SK-N-SH (cell line): ENCODE results near the gene NLGN1. TPM values are rescaled to one million over a fixed set of nuclear protein-coding genes. Genes with fewer than 3 reads are reported as not detected.

Experiments
- CTCF ChIA-PET: fragments of 300-600, 350-600 bp; formaldehyde crosslinking; extraction: SDS; loops from one replicate; lab custom pipeline; 2021; lab: Yijun Ruan, JAX
- POLR2A ChIA-PET: fragments of 350-600 bp; sonication (Branson Sonifier 250); formaldehyde crosslinking; extraction: SDS; loops from one replicate; lab custom pipeline; 2020; ENCODE audit warnings: antibody characterized with exemption, inconsistent platforms; lab: Yijun Ruan, JAX
- DNase-seq: peaks from one replicate; pipeline ENCODE4 v3.0.0; 2012
- H2AFZ ChIP-seq: fragments of 200-600 bp; sonication (generic); 2 replicates; pipeline ENCODE4 v1.8.1; 2016; ENCODE audit warnings: antibody characterized with exemption, mild to moderate bottlenecking, low read depth
- H3F3A ChIP-seq: fragments of 200-600 bp; sonication (generic); replicated peaks from 2 replicates; pipeline ENCODE3; 2016; ENCODE audit warnings: antibody characterized with exemption, mild to moderate bottlenecking; ENCODE audit not compliant: insufficient read depth
- H3K27ac ChIP-seq, 2 experiments: fragments of 200-500 bp in 1 of 2; fragments of 200-600 bp in 1 of 2; sonication (Bioruptor generic) in 1 of 2; sonication (generic), shearing (Covaris generic) in 1 of 2; 2 replicates each; pipeline versions ENCODE4 v1.5.1 to v1.6.1; 2014 to 2016; ENCODE audit warnings: low read depth in 2 of 2, inconsistent platforms in 1 of 2, low read length in 1 of 2, mild to moderate bottlenecking in 1 of 2, mixed read lengths in 1 of 2
- H3K27me3 ChIP-seq: fragments of 200-600 bp; sonication (generic), shearing (Covaris generic); 2 replicates; pipeline ENCODE4 v1.6.1; 2016; ENCODE audit warnings: mixed run types; ENCODE audit not compliant: insufficient read depth
- H3K36me3 ChIP-seq, 2 experiments: fragments of 200-500 bp in 1 of 2; fragments of 200-600 bp in 1 of 2; sonication (Bioruptor generic) in 1 of 2; sonication (generic) in 1 of 2; replicated peaks in 1 of 2; 2 replicates each; pipeline versions ENCODE3 to v1.5.1; 2014 to 2016; ENCODE audit warnings: low read length in 1 of 2, mild to moderate bottlenecking in 1 of 2; ENCODE audit not compliant: insufficient read depth in 2 of 2, control insufficient read depth in 1 of 2
- H3K4me1 ChIP-seq, 2 experiments: fragments of 200-500 bp in 1 of 2; fragments of 200-600 bp in 1 of 2; sonication (Bioruptor generic) in 1 of 2; sonication (generic), shearing (Covaris generic) in 1 of 2; 2 replicates each; pipeline versions ENCODE4 v1.5.1 to v1.6.1; 2014 to 2016; ENCODE audit warnings: low read depth in 1 of 2, low read length in 1 of 2, mixed run types in 1 of 2; ENCODE audit not compliant: insufficient read depth in 2 of 2, control insufficient read depth in 1 of 2
- H3K4me2 ChIP-seq: fragments of 200-600 bp; sonication (generic), shearing (Covaris generic); 2 replicates; pipeline ENCODE4 v1.6.1; 2017; ENCODE audit warnings: mixed run types
- H3K4me3 ChIP-seq, 2 experiments: fragments of 200-500 bp in 1 of 2; fragments of 200-600 bp in 1 of 2; sonication (Bioruptor generic) in 1 of 2; sonication (generic), shearing (Covaris generic) in 1 of 2; 2 replicates each; pipeline versions ENCODE4 v1.5.1 to v1.8.1; 2014 to 2016; ENCODE audit warnings: low read depth in 2 of 2, inconsistent platforms in 1 of 2, low read length in 1 of 2, mild to moderate bottlenecking in 1 of 2, mixed read lengths in 1 of 2, moderate library complexity in 1 of 2
- H3K79me2 ChIP-seq: fragments of 200-600 bp; sonication (generic); 2 replicates; pipeline ENCODE4 v1.8.1; 2017; ENCODE audit warnings: mild to moderate bottlenecking; ENCODE audit not compliant: insufficient read depth
- H3K9ac ChIP-seq: fragments of 200-600 bp; sonication (generic); 2 replicates; pipeline ENCODE4 v1.6.1; 2017; ENCODE audit warnings: mixed run types
- H3K9me2 ChIP-seq: fragments of 200-600 bp; sonication (generic); 2 replicates; pipeline ENCODE4 v1.6.1; 2017; ENCODE audit warnings: mixed run types
- H3K9me3 ChIP-seq: fragments of 200-600 bp; sonication (generic); 2 replicates; pipeline ENCODE4 v1.6.1; 2017; ENCODE audit warnings: mixed run types, mild to moderate bottlenecking, moderate library complexity
- H4K20me1 ChIP-seq: fragments of 200-600 bp; sonication (generic); 2 replicates; pipeline ENCODE4 v1.6.1; 2017; ENCODE audit warnings: mild to moderate bottlenecking, mixed run types; ENCODE audit not compliant: insufficient read depth
- ELF1 ChIP-seq: IDR thresholded peaks from 2 replicates; pipeline ENCODE4 v1.4.0; 2012
- EP300 ChIP-seq, 2 experiments: IDR thresholded peaks; 2 replicates each; pipeline versions ENCODE4 v1.4.0 to v1.6.1; 2012; ENCODE audit warnings: borderline replicate concordance in 1 of 2, low read depth in 1 of 2, low read length in 1 of 2
- FOSL2 ChIP-seq: IDR thresholded peaks from 2 replicates; pipeline ENCODE4 v1.4.0; 2012; ENCODE audit warnings: low read depth, mild to moderate bottlenecking, moderate library complexity, borderline replicate concordance
- FOXM1 ChIP-seq: IDR thresholded peaks from 2 replicates; pipeline ENCODE4 v1.4.0; 2012; ENCODE audit warnings: low read depth, mild to moderate bottlenecking
- GABPA ChIP-seq: IDR thresholded peaks from 2 replicates; pipeline ENCODE4 v1.4.0; 2012; ENCODE audit warnings: low read depth, mild to moderate bottlenecking
- JUND ChIP-seq: IDR thresholded peaks from 2 replicates; pipeline ENCODE4 v1.4.0; 2012
- MEF2A ChIP-seq: IDR thresholded peaks from 2 replicates; pipeline ENCODE4 v1.4.0; 2012; ENCODE audit warnings: low read depth, borderline replicate concordance
- MXI1 ChIP-seq: IDR thresholded peaks from 2 replicates; pipeline ENCODE4 v1.6.1; 2012; ENCODE audit warnings: mild to moderate bottlenecking, low read depth, low read length, improper control_type of control experiment
- NFIC ChIP-seq: IDR thresholded peaks from 2 replicates; pipeline ENCODE4 v1.4.0; 2012; ENCODE audit warnings: borderline replicate concordance
- PBX3 ChIP-seq: IDR thresholded peaks from 2 replicates; pipeline ENCODE4; 2012
- RCOR1 ChIP-seq: fragments of 150-350 bp; IDR thresholded peaks from 2 replicates; pipeline ENCODE4 v1.6.1; 2017; ENCODE audit warnings: antibody characterized with exemption, low read length
- TCF12 ChIP-seq: IDR thresholded peaks from 2 replicates; pipeline ENCODE4 v1.4.0; 2012
- TEAD4 ChIP-seq: IDR thresholded peaks from 2 replicates; pipeline ENCODE4 v1.4.0; 2012; ENCODE audit warnings: mild to moderate bottlenecking, borderline replicate concordance; ENCODE audit not compliant: insufficient read depth
- USF1 ChIP-seq: IDR thresholded peaks from 2 replicates; pipeline ENCODE4 v1.4.0; 2012; ENCODE audit warnings: low read depth, borderline replicate concordance
- USF2 ChIP-seq: fragments of 150-350 bp; IDR thresholded peaks from 2 replicates; pipeline ENCODE4 v1.6.1; 2017; ENCODE audit warnings: antibody characterized with exemption, low read length, low read depth, borderline replicate concordance
- WGBS: methylation state at CpG from one replicate; pipeline ENCODE4 v1.1.6; 2017; ENCODE audit warnings: low lambda C conversion rate; 5-methylcytosine and 5-hydroxymethylcytosine counted together
- polyA plus RNA-seq, 3 experiments: library from polyadenylated mRNA; depleted of rRNA; stranded (reverse); fragments of >200 nt; gene quantifications; 2 replicates each; pipeline ENCODE4 v1.2.3, GENCODE V29; 2012

Gene NLGN1
- polyA plus RNA-seq, 1 of the 3 experiments (the other 2 are of a cell fraction): 1.5 TPM

GRCh38 chr3:173930251-173930650 is 532.7 kb downstream of the NLGN1 start (continued):
- TF ChIP-seq FOXM1 (no peak), RCOR1 (no peak), PBX3 (no peak), MEF2A (no peak), EP300 (IDR thresholded peaks at IDR 0.05; ENCODE audit: borderline replicate concordance in 1 of 2, low read depth in 1 of 2, low read length in 1 of 2) (no peak), MXI1 (no peak), GABPA (no peak)

- TF ChIP-seq GABPA (no peak), TEAD4 (no peak), FOSL2 (peak; percentile 67; the same call in 1 of the 2 replicates), PBX3 (no peak), NFIC (no peak), USF1 (no peak), JUND (peak; percentile 53; the same call in 1 of the 2 replicates)
- TF ChIP-seq, all 33 proteins: peak for 2
- H3K4me1 ChIP-seq: peaks cover 0 to 9% of the 10 kb centered on the region in 2 experiments; a peak in 1 of 4 replicates
- no peaks in the 10 kb centered on the region for H3K9me3 ChIP-seq
- H3K4me2 ChIP-seq: 0 out of 2 replicates have a peak overlapping the region, but pooled peaks have one; percentile 4
- H4K20me1 ChIP-seq: no peaks in the 10 kb centered on the region
- peak overlapping the region; percentile 62; the same call in 1 of the 2 replicates for H2AFZ ChIP-seq
- H3K79me2 ChIP-seq: no peaks in the 10 kb centered on the region
- H3K9me2 ChIP-seq: no peaks in the 10 kb centered on the region
- POLR2A ChIA-PET: no interaction called here
- H3F3A ChIP-seq: peaks cover 4% of the 10 kb centered on the region
- no peaks in the 10 kb centered on the region for H3K36me3 ChIP-seq
- no peaks in the 10 kb centered on the region for H3K27me3 ChIP-seq
- H3K9ac ChIP-seq: no peak overlapping the region
- CTCF ChIA-PET: interaction anchor here (0.7 to 1.3 kb wide), 2 partner anchors 10 to 11 kb away, joined by 3 to 4 read pairs; no protein-coding TSS in a partner anchor
- peak overlapping the region in 1 of 2 experiments; percentile 46; a peak in 2 of 4 replicates for H3K27ac ChIP-seq
- DNase-seq: no peak
- no peak overlapping the region for H3K4me3 ChIP-seq
Observed at GRCh38 chr3:173932624-173933023, 535.1 kb downstream of the NLGN1 start.

- Histone ChIP-seq H3F3A (peaks cover 4% of the 10 kb centered on the region), H3K4me3 (no peak overlapping the region), H3K36me3 (no peaks in the 10 kb centered on the region), H3K79me2 (no peaks in the 10 kb centered on the region), H3K4me2 (0 out of 2 replicates have a peak overlapping the region, but pooled peaks have one; percentile 4), H4K20me1 (no peaks in the 10 kb centered on the region), H3K9me3 (no peaks in the 10 kb centered on the region), H2AFZ (peak overlapping the region; percentile 62; the same call in 1 of the 2 replicates), H3K27ac (peak overlapping the region in 1 of 2 experiments; percentile 46; a peak in 2 of 4 replicates), H3K9ac (no peak overlapping the region), H3K27me3 (no peaks in the 10 kb centered on the region), H3K4me1 (peaks cover 0 to 9% of the 10 kb centered on the region in 2 experiments; a peak in 1 of 4 replicates), H3K9me2 (no peaks in the 10 kb centered on the region)
- DNase-seq: no peak
- CTCF ChIA-PET: interaction anchor here (1.3 kb wide), 1 partner anchor 11 kb away, joined by 4 read pairs; no protein-coding TSS in a partner anchor
- POLR2A ChIA-PET: no interaction called here
- TF ChIP-seq PBX3: no peak
- TF ChIP-seq USF2: no peak
- TF ChIP-seq TCF12: no peak
- no peak for TF ChIP-seq JUND
- TF ChIP-seq TEAD4: no peak
- no peak for TF ChIP-seq ELF1
- WGBS: 92% methylated on average over 1 of the region's 1 CpG
Observed at GRCh38 chr3:173933113-173933512, 535.6 kb downstream of the NLGN1 start.
